B cell (primary cell): ENCODE results near the gene CAMK1D.

Experiments used
- EZH2 ChIP-seq: IDR thresholded peaks from 2 replicates; pipeline ENCODE4 v1.6.1; 2012; ENCODE audit warnings: borderline replicate concordance, low read depth, mild to moderate bottlenecking, moderate library complexity, low read length; ENCODE audit not compliant: insufficient read depth, poor library complexity, severe bottlenecking
- TF ChIP-seq, protein P1 (sequence below): fragments of 200-600 bp; IDR thresholded peaks from one replicate; pipeline ENCODE4 v1.8.0; 2022; ENCODE audit warnings: antibody characterized with exemption, mild to moderate bottlenecking

DNA sequence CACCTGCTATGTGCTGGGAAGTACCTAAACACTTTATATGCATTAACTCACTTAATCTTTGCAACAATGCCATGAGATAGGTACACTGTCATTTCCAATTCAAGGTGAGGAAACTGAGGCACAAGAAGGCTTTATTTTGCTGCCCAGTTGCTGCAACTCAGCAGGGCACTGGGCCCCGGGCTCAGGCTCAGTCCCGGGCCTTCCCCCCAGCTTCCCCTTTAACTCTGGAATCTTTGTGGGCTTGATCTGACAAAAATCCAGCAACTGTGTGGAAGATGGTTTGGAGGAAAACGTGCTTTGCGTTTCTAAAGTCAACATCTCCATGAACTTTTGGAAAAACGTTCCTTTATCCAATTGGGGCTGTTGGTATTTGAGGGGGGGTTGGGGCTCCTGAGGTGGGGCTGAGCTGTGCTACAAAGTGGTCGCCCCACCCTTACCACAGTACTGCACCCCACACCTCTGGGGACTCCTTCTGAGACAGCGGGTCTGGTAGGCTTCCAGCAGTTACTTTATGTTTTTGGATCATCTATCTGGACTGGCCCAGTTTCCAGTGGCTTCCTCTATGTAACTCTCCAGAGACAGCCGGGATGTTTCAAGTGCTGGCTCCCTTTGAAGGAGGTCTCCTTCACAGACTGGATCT lies 40.5 kb upstream of the CAMK1D start:
- TF ChIP-seq, protein P1, sequence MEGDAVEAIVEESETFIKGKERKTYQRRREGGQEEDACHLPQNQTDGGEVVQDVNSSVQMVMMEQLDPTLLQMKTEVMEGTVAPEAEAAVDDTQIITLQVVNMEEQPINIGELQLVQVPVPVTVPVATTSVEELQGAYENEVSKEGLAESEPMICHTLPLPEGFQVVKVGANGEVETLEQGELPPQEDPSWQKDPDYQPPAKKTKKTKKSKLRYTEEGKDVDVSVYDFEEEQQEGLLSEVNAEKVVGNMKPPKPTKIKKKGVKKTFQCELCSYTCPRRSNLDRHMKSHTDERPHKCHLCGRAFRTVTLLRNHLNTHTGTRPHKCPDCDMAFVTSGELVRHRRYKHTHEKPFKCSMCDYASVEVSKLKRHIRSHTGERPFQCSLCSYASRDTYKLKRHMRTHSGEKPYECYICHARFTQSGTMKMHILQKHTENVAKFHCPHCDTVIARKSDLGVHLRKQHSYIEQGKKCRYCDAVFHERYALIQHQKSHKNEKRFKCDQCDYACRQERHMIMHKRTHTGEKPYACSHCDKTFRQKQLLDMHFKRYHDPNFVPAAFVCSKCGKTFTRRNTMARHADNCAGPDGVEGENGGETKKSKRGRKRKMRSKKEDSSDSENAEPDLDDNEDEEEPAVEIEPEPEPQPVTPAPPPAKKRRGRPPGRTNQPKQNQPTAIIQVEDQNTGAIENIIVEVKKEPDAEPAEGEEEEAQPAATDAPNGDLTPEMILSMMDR, result no peak
- no peak for TF ChIP-seq EZH2
